Spleen (tissue), 11 donors: Measurements from ENCODE around the gene INS. TPM values are rescaled to one million over a fixed set of nuclear protein-coding genes. Genes with fewer than 3 reads are reported as not detected.

Experiments used
- DNase-seq: peaks from one replicate; pipeline ENCODE4 v3.0.0-alpha.2; 2020
- H3K27ac ChIP-seq, 8 donors: fragments of 200-600 bp; sonication (generic) in 7 of 8; 1 replicate in 4 of 8; 2 replicates in 4 of 8; pipeline versions ENCODE4 v1.5.0 to v1.8.0; 2016 to 2021; ENCODE audit warnings: inconsistent platforms in 4 of 8, mild to moderate bottlenecking in 4 of 8, moderate library complexity in 1 of 8
- H3K27me3 ChIP-seq, 7 donors: fragments of 200-600 bp; sonication (generic) in 6 of 7; replicated peaks in 1 of 7; 1 replicate in 4 of 7; 2 replicates in 3 of 7; pipeline versions ENCODE4 v1.5.0 to v1.8.0; 2016 to 2021; ENCODE audit warnings: inconsistent platforms in 3 of 7, mild to moderate bottlenecking in 1 of 7
- H3K36me3 ChIP-seq, 6 donors: fragments of 200-600 bp; sonication (generic) in 5 of 6; 1 replicate in 4 of 6; 2 replicates in 2 of 6; pipeline versions ENCODE4 v1.5.0 to v1.8.0; 2016 to 2021; ENCODE audit warnings: inconsistent platforms in 2 of 6
- H3K4me1 ChIP-seq, 6 donors: fragments of 200-600 bp; sonication (generic) in 5 of 6; 1 replicate in 3 of 6; 2 replicates in 3 of 6; pipeline versions ENCODE4 v1.5.0 to v1.8.0; 2016 to 2021; ENCODE audit warnings: inconsistent platforms in 3 of 6
- H3K4me3 ChIP-seq, 8 donors: fragments of 200-600 bp; sonication (generic) in 7 of 8; 1 replicate in 4 of 8; 2 replicates in 4 of 8; pipeline versions ENCODE4 v1.5.0 to v1.8.0; 2016 to 2021; ENCODE audit warnings: inconsistent platforms in 4 of 8, mild to moderate bottlenecking in 4 of 8, moderate library complexity in 2 of 8
- H3K9me3 ChIP-seq, 8 donors: fragments of 200-600 bp; sonication (generic) in 7 of 8; 1 replicate in 4 of 8; 2 replicates in 4 of 8; pipeline versions ENCODE4 v1.5.0 to v1.8.0; 2016 to 2021; ENCODE audit warnings: inconsistent platforms in 4 of 8
- CTCF ChIP-seq, 11 experiments: fragments of 200-600 bp in 7 of 11; fragments of 450-650 bp in 4 of 11; sonication (generic) in 4 of 11; IDR thresholded peaks in 8 of 11; conservative IDR thresholded peaks in 3 of 11; 1 replicate in 7 of 11; 2 replicates in 4 of 11; pipeline versions ENCODE4 v1.4.0 to v1.8.0; 2016 to 2021; ENCODE audit warnings: antibody characterized with exemption in 11 of 11, inconsistent platforms in 4 of 11, mild to moderate bottlenecking in 1 of 11
- POLR2A ChIP-seq, 3 donors: fragments of 450-650 bp; IDR thresholded peaks; one replicate each; pipeline ENCODE4 v1.5.1; 2017; ENCODE audit warnings: antibody characterized with exemption in 3 of 3, mild to moderate bottlenecking in 1 of 3
- POLR2AphosphoS5 ChIP-seq, 3 donors: sonication (generic); formaldehyde crosslinking; IDR thresholded peaks; one replicate each; pipeline ENCODE4 v1.5.1; 2017; ENCODE audit warnings: antibody characterized with exemption in 3 of 3
- WGBS, 5 donors: extraction: QIAGEN DNeasy Blood & Tissue Kit in 3 of 5; methylation state at CpG; one replicate each; pipeline versions ENCODE4 v1.1.5 to v1.1.7; 2013 to 2018; 5-methylcytosine and 5-hydroxymethylcytosine counted together
- intact Hi-C: fragments of 100-400 bp; cut with DNase I; formaldehyde crosslinking; loops from one replicate; pipeline ENCODE4 v1.15.0; 2023; ENCODE audit warnings: low total_unique reads
- polyA plus RNA-seq, 3 donors: library from polyadenylated mRNA; stranded (reverse); fragments of 200-250 nt; gene quantifications; one replicate each; pipeline ENCODE4 v1.2.1, GENCODE V29; 2013
- total RNA-seq, 7 donors: library from RNA; depleted of rRNA in 3 of 7; stranded (reverse); fragments of >200 nt in 3 of 7; fragmentation: NEBNext Ultra II Directional in 4 of 7; extraction: Animal tissue kit (Norgen Biotek cat#: 25700) in 4 of 7; gene quantifications; one replicate each; pipeline versions ENCODE4 v1.1.0 to v1.2.1, GENCODE V29; 2016 to 2021
- donor health status: healthy with polysubstance abuse.
- donor health status: DM: no; HTN: no; CAD: no; lungs with moderate emphysema.
- donor health status: DM: no; HTN: no; CAD: no.
- donor health status: Bipolar disorder and iron deficiency.
- donor health status: healthy.
- donor health status: DM: no; HTN: no; CAD: no.
- donor health status: DM: yes; HTN: yes; CAD: no.

The INS gene
- total and polyA plus RNA-seq, 10 donors, result 1.3 to 2.4 (median 1.5) TPM; not detected in 5

DNA sequence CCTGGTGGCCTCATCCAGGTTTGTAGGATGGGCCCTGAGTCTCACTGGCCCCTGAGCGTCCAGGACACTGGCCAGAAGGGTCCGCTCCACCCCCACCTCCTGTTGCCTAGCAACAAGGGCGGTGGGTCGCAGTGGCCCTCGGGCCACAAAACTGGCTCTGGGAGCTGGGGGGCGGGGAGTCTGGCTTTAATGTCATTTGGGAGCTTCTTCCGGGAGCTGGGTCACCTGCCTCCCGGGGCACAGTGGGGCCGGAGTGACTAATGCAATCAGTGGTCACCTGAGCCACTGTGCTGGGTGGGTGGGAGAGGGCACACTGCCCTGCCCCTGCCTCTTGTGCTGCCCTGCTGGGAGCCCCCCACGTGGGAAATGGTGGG lies 8.0 kb upstream of the INS start:
- intact Hi-C loops, result no loop called here
- no peak for DNase-seq
- H3K9me3 ChIP-seq, result no peaks in the 10 kb centered on the region
- H3K4me3 ChIP-seq, result no peak overlapping the region
- 45 to 81% (median 75%) methylated on average over 4 to 10 of the region's 10 CpGs for WGBS, 5 donors
- H3K4me1 ChIP-seq, result peaks cover 4 to 15% (median 11%) of the 10 kb centered on the region in 6 donors
- TF ChIP-seq CTCF (IDR thresholded peaks at IDR 0.05 in 8 of 11, conservative IDR thresholded peaks at IDR 0.05 in 3 of 11) (no peak), POLR2AphosphoS5 (IDR thresholded peaks at IDR 0.05) (no peak), POLR2A (IDR thresholded peaks at IDR 0.05) (no peak)
- peaks cover 0 to 84% (median 12%) of the 10 kb centered on the region in 7 donors for H3K27me3 ChIP-seq
- no peak overlapping the region for H3K27ac ChIP-seq
- no peaks in the 10 kb centered on the region for H3K36me3 ChIP-seq

- TF ChIP-seq POLR2A (IDR thresholded peaks at IDR 0.05) (no peak), POLR2AphosphoS5 (IDR thresholded peaks at IDR 0.05) (no peak), CTCF (IDR thresholded peaks at IDR 0.05 in 8 of 11, conservative IDR thresholded peaks at IDR 0.05 in 3 of 11) (no peak)
- no peaks in the 10 kb centered on the region for H3K36me3 ChIP-seq
- 78 to 85% (median 79%) methylated on average over 27 to 33 of the region's 33 CpGs for WGBS, 5 donors
- peaks cover 0 to 84% (median 12%) of the 10 kb centered on the region in 7 donors for H3K27me3 ChIP-seq
- no peaks in the 10 kb centered on the region for H3K9me3 ChIP-seq
- peaks cover 4 to 15% (median 11%) of the 10 kb centered on the region in 6 donors for H3K4me1 ChIP-seq
- no peak for DNase-seq
- intact Hi-C loops, result no loop called here
- H3K4me3 ChIP-seq, result no peak overlapping the region
- no peak overlapping the region for H3K27ac ChIP-seq
Measured at GRCh38 chr11:2168286-2169004, 7.4 kb upstream of the INS start.

GRCh38 chr11:2167141-2168045 lies 6.4 kb upstream of the INS start:
- whole genome bisulfite sequencing, 5 donors, result 71 to 78% (median 74%) methylated on average over 18 to 31 of the region's 31 CpGs
- Histone ChIP-seq H3K36me3 (no peaks in the 10 kb centered on the region), H3K27ac (no peak overlapping the region), H3K27me3 (peaks cover 0 to 94% (median 12%) of the 10 kb centered on the region in 7 donors), H3K4me3 (no peak overlapping the region), H3K9me3 (no peaks in the 10 kb centered on the region), H3K4me1 (peaks cover 4 to 15% (median 11%) of the 10 kb centered on the region in 6 donors)
- DNase-seq, result no peak
- intact Hi-C loops, result no loop called here
- TF ChIP-seq POLR2AphosphoS5 (IDR thresholded peaks at IDR 0.05) (no peak), CTCF (IDR thresholded peaks at IDR 0.05 in 8 of 11, conservative IDR thresholded peaks at IDR 0.05 in 3 of 11) (no peak), POLR2A (IDR thresholded peaks at IDR 0.05) (no peak)
